NAMALWA (cell line): Measurements from ENCODE around the gene EPS8L3.
"Not testable (repeated sequence)": the region's sequence is repeated elsewhere in the genome, so short reads cannot be mapped to it uniquely, and the experiment has no call there.

Experiments used
- DNase-seq: peaks from one replicate; pipeline ENCODE4 v3.0.0-alpha.2; 2015; ENCODE audit warnings: low spot score

EPS8L3 gene

DNA sequence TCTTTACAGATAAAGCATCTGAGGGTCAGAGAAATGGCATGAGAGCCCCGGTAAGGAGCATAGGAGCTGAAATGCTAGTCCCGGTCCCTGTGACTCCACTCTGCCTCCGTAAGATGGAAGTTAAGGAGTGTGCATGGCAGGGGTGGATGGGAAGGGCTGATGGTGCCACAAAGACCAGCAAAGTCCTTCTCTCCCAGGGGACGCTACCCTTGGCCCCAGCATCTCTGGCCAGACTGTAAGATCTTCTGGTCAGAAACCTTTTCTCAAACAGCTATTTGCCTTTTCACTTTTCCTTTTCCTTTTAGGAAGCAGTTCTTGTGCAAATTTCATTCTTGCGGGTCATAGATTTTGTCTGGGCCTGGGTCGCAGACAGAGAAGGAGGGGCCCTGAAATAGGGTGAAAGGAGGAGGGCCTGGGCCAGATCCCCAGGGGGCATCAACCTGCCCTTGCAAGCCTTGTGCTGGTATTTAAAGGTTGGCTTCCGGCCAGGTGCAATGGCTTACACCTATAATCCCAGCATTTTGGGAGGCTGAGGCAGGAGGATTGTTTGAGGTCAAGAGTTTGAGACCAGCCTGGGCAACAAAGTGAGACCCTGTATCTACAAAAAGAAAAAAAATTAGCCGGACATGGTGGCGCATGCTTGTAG is 14.4 kb upstream of the EPS8L3 start:
- no peak for DNase-seq

DNA sequence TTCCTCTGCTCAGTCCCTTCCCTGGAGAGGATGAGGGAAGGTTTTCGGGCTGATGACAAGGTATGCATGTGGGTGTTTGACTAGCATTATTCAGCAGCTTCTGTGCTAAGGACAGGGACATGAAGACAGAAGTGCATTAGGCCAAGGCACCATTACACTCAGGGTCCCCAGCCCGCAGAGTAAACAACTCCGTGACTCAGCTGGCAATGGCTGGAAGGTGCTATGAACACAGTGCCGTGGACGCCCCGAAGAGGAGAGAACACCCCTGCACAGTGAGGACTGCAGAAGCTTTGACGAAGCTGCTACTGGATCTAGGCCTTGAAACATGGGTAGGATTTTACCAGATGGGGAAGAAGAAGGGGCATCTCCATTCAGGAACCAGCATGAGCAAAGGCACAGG is 13.7 kb upstream of the EPS8L3 start:
- no peak for DNase-seq

DNA sequence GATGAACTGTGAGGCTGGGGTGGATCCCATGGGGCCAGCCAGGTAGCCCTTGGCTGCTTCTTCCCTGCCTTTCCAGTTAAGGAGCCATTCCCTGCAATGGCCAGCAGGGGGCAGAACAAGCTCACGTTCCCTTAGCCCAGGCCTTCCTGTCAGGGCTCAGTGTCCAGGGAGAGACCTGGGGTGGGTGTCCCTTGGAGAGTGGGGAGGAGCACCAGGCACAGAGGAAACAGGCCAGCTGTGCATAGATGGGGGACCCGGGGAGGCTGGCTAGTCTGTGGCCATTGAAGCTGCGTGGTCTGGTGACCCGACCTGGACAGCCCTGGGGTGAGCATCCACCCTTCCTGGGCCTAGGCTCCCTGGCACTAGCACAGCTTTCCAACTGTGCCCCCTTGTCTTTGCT is 13.2 kb upstream of the EPS8L3 start:
- peak; percentile 83 for DNase-seq

DNA sequence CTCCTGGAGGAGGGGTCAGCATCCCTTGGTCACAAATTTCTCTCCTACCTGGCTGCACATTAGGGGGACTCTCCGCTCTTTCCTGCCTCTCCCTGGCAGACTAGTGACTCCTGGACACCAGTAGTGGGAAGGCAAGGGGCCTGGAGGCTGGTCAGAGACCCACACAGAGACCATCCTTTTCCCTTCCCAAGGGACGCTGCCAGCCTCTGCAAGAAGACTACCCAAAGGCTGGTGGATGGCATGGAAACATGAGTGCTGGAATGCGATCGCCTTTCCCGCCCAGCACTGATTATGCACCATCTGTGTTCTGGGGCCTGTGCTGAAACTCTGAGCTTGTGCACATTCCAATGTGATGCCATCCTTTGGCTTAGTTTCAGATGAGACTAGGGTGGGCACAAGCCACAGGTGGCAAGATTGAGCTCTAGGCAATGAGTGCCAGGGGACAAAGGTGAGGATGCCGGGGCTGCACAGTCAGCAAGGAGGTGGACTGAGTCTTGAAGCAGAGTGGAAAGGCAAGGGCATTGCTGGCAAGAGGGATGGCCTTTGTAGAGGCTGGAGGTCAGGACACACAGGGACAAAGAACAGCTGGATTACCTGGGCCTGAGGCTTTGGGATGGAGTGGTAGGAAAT is 12.6 kb upstream of the EPS8L3 start:
- no peak for DNase-seq

DNA sequence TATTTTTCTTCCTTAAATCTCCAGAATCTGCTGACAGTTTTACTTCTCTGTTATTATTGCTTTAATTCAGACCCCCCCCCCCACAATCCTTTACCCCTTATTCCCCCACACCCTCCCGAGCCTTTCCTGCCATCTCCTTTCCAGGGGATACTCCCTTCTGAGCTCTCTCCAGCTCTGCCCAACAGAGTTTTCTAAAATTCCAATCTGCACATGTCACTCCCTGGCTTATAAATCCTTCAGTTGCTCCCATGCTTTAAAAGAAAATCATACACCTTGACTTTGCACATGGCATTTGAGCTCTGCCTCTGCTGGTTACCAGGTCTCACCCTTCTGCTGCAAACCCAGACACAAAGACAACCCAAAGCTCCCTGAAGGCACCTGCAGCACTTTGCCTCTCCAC is 11.7 kb upstream of the EPS8L3 start:
- no peak for DNase-seq

DNA sequence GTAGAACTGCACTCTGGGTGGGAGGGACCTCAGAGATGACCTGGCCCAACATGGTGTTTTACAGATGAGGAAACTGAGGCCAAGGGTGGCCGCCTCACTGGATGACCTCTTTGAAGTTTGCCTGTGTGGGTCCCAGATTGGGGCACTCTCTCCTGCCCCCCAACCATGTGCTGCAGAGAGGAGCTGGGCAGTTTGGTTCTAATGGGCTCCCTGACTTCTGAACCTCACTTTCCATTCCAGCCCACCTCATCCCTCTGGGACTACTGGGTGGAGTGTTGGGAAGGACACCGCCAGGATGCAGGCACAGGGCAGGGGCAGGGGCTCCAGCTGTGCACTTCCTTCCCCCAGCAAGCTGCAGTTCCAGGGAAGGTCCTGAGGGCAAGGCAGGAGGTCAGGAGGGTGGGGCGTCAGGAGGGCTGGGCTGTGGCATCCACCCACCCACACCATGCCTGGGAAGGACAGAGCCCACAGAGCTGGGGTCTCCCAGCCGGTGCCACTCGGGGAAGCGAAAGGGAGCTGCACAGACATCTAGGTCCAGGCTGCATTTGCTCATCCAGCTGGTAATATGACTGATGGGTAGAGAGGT is 10.3 kb upstream of the EPS8L3 start:
- no peak for DNase-seq

DNA sequence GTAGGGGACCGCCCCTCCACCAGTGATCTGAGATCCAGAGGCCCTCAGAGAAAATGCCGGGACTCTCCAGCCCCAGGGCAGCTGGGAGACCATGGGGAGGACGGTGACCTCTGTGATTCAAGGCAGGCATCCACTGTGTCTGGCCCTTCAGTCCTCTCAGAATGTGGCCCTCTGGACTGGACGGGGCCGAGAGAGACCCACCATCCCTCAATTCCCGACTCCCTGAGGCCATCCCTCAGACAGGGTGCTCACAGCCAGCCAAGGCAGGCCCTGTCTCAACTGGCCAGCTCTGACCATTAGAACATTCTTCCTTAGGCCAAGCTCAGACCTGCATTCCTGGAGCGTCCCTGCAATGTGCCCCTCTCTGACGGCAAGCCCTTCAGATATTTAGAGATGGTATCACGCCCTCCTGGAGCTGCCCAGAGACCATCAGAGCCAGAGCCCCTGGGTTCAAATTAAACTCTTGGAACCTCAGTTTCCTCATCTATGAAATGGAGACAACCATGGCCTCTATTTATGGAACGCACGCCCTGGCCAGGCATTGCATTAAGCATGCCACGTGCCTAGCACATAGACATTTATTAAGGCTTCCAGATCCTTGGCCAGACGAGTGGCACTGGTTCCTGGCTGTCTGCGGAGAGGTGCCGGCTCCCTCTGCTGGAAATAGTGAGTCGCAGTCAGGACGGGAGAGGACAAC is 9.6 kb upstream of the EPS8L3 start:
- DNase-seq: peak; percentile 85

DNA sequence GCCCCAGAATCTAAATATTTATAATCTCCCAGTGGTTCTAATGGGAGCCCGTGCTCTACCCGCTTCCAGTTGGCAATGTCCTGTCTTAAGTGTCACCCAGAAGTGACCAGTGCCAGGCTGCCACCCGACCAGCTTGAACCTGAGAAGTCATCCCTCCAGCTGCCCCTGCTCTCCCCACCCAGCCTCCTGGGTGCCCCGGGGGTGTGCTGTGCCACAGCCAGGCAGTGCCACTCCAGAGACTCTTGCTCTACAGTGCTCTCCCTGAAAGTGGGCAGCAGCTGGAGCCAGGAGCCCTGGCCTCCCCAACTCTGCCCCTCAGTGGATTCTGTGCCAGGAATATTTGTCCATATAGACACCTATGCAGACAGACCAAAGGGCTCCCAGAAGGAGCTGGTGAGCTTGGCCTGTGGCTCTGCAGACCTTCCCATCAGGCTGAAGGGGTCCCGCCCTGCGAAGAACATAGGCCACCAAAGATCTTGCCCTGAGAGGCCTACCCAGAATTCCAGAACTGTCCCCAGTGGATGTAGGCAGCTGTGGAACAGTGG is 9.0 kb upstream of the EPS8L3 start:
- no peak for DNase-seq

DNA sequence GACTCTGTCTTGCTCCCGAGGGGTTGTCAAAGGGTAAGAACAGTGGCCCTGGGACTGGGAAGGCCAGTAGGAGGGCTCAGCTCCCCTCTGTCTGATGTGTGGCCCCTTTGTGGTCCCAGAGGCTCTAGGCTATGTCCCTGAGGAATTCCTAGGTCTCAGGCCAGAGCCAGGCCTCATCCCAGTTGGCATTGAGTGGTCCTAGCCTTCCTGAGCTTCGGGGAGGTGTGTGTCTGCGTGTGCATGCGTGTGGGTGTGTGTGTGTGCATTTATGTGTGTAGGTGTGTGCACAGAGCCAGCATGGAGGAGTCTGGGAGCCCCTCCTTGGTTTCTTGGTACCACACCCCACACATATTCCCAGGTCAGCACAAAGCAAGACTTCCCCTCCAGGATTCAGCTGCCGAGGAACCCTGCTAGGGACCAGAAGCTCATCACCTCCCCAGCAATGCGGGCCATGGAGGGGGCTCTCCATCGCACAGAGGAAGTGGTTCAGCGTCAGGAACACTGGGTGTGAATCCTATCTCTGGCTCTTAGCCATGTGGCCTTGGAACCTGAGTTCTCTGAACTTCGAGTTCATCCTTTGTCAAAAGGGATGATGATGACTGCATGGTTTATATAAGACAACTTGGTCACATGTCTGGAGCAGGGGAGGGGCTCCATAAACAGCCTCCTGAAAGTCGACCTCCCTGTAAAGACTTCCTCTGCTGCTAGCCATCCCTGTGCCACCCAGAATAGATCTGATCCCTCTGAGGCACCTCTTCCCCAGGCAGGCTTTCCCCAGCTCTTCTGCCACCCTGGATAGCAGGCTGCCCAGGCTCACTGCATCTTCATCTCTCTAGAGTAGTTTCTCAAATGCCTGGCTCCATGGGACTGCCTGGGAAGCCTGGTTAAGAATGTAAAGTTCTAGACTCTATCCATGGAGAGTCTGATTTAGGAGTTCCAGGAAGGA is 8.3 kb upstream of the EPS8L3 start:
- no peak for DNase-seq

DNA sequence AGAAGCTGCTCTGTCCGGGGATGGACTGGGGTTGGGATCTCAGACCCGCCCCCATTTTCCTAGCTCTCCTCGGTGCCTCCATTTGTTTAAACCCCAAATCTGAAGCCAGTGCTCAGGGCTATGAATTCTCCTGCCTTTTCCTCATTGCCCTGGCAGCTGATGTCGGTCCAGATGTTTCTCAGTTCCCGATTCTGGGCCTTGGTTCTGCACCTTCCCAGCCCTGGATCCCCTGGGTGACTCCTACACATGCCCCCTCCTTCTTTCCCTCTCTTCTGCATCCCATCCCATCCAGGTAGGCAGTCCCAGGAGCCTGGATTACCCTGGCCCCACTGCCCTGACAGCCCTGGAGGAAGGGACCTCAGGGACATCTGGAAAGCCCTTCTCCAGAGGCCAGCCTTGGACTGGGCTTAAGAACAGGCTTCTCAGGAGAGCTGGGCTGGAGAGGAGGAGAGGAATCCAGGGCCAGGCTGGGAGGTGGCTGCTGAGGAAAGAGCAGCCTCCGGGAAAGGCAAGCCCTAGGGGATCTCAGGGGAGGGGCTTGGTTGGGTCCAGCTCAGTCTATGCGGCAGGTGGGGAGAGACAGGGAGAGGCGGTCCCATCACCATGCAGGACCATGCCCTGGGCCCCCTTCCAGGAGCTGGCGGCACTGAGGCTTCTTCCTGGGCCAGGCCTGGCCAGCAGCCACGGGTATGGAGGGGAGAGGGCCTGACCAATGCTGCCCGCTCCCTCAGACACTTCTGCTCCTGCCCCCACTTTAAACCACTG is 6.8 kb upstream of the EPS8L3 start:
- DNase-seq: no peak

DNA sequence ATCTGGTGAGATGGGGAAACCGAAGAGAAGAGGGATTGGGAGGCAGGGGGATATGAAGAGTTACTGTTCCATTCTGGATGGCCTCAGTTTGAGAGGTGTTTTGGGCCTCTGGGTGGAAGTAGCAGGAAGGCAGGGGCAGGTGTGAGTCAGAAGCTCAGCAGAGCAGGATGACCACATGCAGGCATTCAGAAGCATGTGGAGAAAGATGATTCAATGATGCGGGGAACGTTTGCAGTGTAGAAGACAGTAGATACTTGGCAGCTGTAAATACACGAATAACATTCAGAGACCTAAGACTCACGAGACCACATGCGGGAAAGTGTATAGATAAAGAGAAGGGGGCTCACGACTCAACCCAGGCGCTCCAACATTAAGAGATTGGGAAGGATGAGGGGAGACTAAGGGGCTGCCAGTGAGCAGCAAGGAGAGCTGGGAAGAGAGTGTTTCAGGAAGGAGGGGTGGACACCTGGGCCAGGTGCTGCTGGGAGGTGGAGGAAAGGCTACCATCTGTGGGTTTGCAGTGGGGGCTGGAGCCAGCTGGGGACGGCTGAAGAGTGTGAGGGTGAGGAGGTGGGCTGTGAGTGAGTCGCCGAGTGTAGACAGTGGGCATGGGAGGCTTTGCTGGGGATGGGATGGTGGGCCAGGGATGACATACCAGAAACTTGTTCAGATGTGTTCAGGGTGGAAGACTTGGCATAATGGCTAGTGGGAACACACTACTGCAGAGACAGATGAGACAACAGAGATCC is 5.8 kb upstream of the EPS8L3 start:
- no peak for DNase-seq

DNA sequence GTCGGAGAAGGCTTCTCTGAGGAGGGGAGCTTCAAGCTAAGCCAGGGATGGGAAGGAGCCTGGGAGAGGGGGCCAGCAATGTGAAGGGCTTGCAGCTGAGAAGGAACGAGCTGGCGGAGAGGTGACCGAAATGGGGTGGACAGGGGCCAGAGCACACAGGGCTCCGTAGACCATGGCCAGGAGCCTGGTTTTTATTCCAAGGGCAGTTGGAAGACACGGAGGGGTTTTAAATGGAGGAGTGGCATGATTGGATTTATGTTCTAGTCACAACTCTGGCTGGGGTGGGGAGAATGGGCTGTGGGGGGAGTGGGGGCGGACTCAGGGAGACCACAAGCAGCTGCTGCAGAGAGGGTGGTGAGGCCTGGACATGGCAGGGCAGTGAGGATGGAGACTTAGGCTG is 5.1 kb upstream of the EPS8L3 start:
- DNase-seq: no peak

DNA sequence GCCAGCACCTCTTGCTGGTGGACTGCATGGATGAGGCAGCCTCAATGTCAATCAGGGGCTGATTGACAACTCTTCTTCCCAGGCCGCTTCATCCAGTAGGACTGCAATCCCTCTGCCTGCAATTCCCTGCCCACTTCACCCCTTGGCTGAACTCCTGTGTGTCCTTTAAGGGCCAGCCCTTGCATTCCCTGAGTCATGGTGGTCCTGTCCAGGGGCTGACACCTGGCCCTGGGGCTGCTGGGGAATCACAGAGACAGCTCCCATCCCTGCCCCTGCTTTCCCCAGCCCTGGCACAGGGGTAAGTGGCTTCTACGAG is 4.6 kb upstream of the EPS8L3 start:
- no peak for DNase-seq

DNA sequence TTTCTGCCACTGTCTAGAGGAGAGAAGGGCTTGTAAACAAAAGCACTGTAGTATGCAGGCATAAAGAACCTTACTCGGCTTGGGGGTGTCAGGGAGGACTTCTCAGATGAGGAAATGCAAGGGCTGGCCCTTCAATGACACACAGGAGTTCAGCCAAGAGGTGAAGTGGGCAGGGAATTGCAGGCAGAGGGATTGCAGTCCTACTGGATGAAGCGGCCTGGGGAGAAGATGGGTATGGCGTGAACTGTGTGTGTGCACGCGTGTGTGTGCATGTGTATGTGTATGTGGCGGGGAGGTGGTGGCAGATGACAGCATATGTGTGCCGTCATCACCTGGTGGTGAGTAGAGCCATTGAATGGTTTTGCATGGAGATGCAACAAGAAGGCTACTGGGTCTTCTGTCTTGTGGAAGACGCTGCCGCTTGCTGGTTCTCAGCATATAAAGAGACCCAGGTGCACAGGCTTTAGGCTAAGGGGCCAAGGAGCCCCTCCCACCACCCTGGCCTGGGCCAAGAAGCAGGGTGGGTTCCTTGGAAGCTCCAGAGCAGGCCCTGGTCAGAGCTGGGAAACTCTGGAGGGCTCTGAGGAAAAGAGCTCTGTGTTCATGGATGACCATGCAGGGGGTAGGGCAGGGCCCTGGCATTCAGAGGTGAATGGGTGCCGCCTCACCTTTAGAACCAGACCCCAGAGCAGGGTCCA is 4.1 kb upstream of the EPS8L3 start:
- DNase-seq: no peak

DNA sequence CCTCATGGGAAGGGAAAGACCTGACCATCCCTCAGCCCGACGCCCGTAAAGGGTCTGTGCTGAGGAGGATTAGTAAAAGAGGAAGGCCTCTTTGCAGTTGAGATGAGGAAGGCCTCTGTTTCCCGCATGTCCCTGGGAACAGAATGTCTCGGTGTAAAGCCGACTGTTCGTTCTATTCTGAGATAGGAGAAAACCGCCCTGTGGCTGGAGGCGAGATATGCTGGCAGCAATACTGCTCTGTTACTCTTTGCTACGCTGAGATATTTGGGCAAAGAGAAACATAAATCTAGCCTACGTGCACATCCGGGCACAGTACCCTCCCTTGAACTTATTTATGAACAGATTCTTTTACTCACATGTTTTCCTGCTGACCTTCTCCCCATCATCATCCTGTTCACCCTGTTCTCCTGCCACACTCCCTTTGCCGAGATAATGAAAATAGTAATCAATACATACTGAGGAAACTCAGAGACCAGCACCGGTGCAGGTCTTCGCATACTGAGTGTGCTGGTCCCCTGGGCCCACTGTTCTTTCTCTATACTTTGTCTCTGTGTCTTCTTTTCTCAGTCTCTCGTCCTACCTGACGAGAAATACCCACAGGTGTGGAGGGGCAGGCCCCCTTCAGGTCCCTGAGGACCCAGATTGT is 3.4 kb upstream of the EPS8L3 start:
- DNase-seq: not testable (repeated sequence)

DNA sequence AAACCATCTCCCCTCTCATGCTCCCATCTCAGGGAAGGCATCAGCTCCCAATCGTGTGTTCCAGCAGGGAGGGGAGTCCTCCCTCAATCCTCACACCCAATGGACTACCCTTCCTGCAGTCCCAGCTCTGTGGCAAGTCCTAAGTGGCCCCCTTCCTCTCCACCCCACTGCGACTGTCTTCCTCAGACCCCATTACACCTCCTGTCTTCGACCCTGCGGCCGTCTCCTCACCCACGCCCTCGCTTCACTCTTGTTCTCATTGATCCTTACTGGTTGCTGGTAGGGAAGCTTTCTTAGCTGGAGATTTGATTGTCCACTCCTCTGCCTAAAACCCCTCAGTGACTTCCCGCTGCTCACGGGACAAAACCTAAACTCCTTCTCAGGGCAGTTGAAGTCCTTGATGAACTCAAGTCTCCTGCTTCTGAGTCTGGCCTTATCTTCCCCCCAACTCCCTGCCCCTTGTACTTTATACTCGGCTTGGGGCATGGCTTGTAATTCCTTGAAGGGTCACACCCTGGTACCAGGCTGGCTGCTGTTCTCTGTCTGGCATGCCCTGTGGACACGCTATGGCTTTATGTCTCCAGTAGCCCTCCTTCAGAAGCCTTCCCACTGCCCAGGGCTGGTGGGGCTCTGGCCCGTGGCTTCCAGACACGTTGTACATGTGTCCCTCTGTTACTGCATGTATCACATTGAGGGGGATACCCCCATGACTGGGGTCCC is 2.3 kb upstream of the EPS8L3 start:
- no peak for DNase-seq

DNA sequence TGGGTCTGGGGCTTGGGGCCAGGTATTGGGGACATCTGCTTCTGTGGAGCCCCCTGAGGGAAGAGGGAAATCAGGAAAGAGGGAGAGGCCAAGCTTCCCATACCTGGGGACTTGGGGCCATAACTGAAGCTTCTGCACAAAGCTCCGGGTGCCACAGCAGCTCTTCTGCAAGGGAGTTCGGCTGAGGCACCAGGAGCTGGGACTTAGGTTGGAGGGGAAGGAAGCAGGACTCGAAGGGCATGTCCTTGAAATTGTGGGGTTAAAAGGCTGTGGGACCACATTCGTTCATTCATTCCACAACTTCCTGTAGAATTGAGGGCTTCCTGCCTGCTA is 1.7 kb upstream of the EPS8L3 start:
- DNase-seq: no peak

DNA sequence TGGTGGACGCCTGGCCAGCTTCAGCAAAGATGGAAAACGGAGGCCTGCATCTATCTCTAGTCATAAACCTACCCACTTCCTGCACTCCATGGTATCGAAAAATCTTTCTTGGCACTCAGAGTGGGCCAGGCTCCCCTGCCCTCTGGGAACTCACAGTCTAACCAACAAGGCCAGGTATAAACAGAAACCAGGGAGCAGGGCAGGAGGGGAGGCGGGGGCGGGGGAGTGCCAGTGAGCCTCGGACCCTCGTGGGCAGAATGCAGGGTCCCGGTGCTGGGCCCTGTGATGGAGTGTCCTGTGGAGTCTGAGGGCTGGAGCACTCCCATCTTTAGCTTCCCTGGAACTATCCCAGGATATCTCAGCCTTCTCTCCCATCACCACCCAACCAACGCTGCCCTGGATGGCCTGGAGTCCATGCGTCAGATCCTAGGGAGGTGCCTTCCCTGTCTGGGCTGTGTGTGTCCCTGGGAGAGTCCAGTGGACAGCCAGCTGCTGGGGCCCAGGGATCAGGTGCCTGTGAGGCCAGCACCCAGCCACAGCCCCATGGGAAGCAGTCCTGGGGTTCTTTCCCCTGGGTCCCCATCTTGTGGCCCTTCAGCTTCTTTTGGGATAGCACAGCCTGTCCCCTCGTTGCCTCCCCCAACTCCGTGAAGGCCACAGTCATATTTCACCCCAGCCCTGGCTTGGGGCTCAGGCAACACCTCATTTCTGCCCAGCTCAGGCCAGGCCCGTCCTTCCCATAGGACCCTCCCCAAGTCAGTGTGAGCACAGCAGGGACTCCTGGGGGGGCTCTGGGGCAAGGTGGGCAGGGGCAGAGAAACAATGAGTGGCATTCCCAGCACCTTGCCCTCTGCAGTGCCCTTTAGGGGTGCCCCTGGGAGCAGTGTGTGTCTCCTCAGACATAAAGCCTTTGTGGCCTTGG is 1.1 kb upstream of the EPS8L3 start:
- DNase-seq: no peak
